ENCODE measurements around the gene GALK1.

DNA sequence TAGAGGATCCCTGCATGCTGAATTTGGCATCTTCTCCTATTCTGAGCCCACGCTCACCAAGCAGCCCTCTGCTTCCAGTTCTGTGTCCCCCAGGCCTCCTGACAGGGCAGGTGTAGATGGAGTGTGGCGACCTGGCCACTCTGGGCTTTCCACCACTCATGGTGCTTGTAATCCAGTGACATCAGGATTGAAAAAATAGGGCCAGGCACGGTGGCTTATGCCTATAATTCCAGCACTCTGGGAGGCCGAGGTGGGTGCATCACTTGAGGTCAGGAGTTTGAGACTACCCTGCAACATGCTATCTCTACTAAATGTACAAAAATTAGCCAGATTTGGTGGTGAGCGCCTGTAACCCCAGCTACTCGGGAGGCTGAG is 49.0 kb upstream of the GALK1 start:
- TF ChIP-seq, protein P1, sequence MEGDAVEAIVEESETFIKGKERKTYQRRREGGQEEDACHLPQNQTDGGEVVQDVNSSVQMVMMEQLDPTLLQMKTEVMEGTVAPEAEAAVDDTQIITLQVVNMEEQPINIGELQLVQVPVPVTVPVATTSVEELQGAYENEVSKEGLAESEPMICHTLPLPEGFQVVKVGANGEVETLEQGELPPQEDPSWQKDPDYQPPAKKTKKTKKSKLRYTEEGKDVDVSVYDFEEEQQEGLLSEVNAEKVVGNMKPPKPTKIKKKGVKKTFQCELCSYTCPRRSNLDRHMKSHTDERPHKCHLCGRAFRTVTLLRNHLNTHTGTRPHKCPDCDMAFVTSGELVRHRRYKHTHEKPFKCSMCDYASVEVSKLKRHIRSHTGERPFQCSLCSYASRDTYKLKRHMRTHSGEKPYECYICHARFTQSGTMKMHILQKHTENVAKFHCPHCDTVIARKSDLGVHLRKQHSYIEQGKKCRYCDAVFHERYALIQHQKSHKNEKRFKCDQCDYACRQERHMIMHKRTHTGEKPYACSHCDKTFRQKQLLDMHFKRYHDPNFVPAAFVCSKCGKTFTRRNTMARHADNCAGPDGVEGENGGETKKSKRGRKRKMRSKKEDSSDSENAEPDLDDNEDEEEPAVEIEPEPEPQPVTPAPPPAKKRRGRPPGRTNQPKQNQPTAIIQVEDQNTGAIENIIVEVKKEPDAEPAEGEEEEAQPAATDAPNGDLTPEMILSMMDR (conservative IDR thresholded peaks at IDR 0.05 in 1 of 2, IDR thresholded peaks at IDR 0.05 in 1 of 2; ENCODE audit: extremely low read depth in 1 of 2, insufficient read depth in 1 of 2, low read depth in 1 of 2, low read length in 2 of 2), result no peak
- no peak for TF ChIP-seq EZH2 (IDR thresholded peaks at IDR 0.05; ENCODE audit: borderline replicate concordance, low read length)
